ENCODE measurements around the gene SYP. TPM values are rescaled to one million over a fixed set of nuclear protein-coding genes. Genes with fewer than 3 reads are reported as not detected.

Gene SYP
- total and polyA plus RNA-seq, 2 donors (not counting 3 experiments of a cell fraction or from before 2014, with no cell fraction given) = 0.21 to 0.77 TPM

DNA sequence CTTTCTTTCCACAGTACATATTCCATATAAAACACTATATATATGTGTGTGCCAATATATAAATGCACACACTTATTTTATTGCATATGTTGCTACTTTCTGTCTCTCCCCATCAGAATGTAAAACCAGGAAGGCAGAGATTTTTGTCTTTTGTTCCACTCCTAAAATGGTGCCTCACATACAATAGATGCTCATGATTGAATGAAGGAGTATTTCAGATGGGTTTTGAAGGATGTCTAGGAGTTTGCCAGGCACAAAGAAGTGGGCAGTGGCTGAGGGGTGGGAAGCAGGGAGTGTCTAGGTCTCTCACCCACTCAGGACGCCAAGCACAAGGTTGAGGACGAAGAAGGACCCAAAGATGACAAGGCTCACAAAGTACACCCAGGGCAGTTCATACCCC, 27.7 kb upstream of the SYP start:
- H3K9ac ChIP-seq (replicated peaks; ENCODE audit: extremely low read depth, insufficient read depth, low read length) = no peak overlapping the region
- no peak overlapping the region for H2AFZ ChIP-seq (ENCODE audit: low read depth, low read length)
- H3K9me1 ChIP-seq (replicated peaks; ENCODE audit: control insufficient read depth, extremely low read depth, insufficient read depth, low read length) = no peaks in the 10 kb centered on the region
- H4K20me1 ChIP-seq (replicated peaks; ENCODE audit: control insufficient read depth, extremely low read depth, insufficient read depth, low read length) = no peaks in the 10 kb centered on the region
- DNase-seq (ENCODE audit: low read depth, low spot score) = no peak
- no peak for FAIRE-seq
- no TSS peak for BruUV-seq (replicated peaks)
- H3K27me3 ChIP-seq (ENCODE audit: control insufficient read depth in 2 of 2, insufficient read depth in 2 of 2, low read length in 2 of 2) = no peaks in the 10 kb centered on the region
- H3K27ac ChIP-seq (ENCODE audit: insufficient read depth, low read depth, low read length) = no peak overlapping the region
- POLR2A ChIA-PET = no interaction called here
- CTCF ChIA-PET = no interaction called here
- H3K4me2 ChIP-seq (ENCODE audit: insufficient read depth, low read length) = no peak overlapping the region
- no peaks in the 10 kb centered on the region for H3K4me1 ChIP-seq (ENCODE audit: control insufficient read depth, extremely low read depth, insufficient read depth, low read length)
- no peaks in the 10 kb centered on the region for H3K36me3 ChIP-seq (ENCODE audit: control insufficient read depth in 2 of 2, extremely low read depth in 1 of 2, insufficient read depth in 2 of 2, low read length in 2 of 2)
- dilution Hi-C loops (cut with MboI; ENCODE audit: extremely low pct_ligation_motif_present, low sequenced_read_pairs) (no loop called here), intact Hi-C loops (cut with micrococcal nuclease) (no loop called here)
- H3K9me3 ChIP-seq (replicated peaks; ENCODE audit: control insufficient read depth, insufficient read depth, low read length) = no peaks in the 10 kb centered on the region
- TF ChIP-seq POLR2A (IDR thresholded peaks at IDR 0.05; ENCODE audit: low read depth, low read length) = no peak
- no peak for TF ChIP-seq POLR2AphosphoS5 (IDR thresholded peaks at IDR 0.05; ENCODE audit: insufficient read depth, low read depth, low read length)
- TF ChIP-seq EZH2 (IDR thresholded peaks at IDR 0.05; ENCODE audit: borderline replicate concordance, low read depth, low read length, severe bottlenecking) = no peak
- TF ChIP-seq, protein P1, sequence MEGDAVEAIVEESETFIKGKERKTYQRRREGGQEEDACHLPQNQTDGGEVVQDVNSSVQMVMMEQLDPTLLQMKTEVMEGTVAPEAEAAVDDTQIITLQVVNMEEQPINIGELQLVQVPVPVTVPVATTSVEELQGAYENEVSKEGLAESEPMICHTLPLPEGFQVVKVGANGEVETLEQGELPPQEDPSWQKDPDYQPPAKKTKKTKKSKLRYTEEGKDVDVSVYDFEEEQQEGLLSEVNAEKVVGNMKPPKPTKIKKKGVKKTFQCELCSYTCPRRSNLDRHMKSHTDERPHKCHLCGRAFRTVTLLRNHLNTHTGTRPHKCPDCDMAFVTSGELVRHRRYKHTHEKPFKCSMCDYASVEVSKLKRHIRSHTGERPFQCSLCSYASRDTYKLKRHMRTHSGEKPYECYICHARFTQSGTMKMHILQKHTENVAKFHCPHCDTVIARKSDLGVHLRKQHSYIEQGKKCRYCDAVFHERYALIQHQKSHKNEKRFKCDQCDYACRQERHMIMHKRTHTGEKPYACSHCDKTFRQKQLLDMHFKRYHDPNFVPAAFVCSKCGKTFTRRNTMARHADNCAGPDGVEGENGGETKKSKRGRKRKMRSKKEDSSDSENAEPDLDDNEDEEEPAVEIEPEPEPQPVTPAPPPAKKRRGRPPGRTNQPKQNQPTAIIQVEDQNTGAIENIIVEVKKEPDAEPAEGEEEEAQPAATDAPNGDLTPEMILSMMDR (IDR thresholded peaks at IDR 0.05; ENCODE audit: extremely low read depth in 1 of 2, insufficient read depth in 1 of 2, low read depth in 1 of 2, low read length in 2 of 2) = no peak
- no peak for TF ChIP-seq FOS (IDR thresholded peaks at IDR 0.05; ENCODE audit: borderline replicate concordance, insufficient read depth, low read length)
- TF ChIP-seq MAX (IDR thresholded peaks at IDR 0.05; ENCODE audit: insufficient read depth, insufficient read length) = no peak
- no peak for TF ChIP-seq MYC (IDR thresholded peaks at IDR 0.05; ENCODE audit: low read depth, low read length)
- TF ChIP-seq GATA2 (IDR thresholded peaks at IDR 0.05; ENCODE audit: insufficient read depth, insufficient read length, low read depth, low read length) = no peak
- no peak overlapping the region for H3K4me3 ChIP-seq (replicated peaks in 1 of 3; ENCODE audit: insufficient read depth in 1 of 3, low read depth in 1 of 3, low read length in 3 of 3)
- no peaks in the 10 kb centered on the region for H3K79me2 ChIP-seq (ENCODE audit: control insufficient read depth, insufficient read depth, low read length)
